Stomach (tissue), 9 donors: ENCODE data around the gene HDHD5. TPM values are rescaled to one million over a fixed set of nuclear protein-coding genes. Genes with fewer than 3 reads are reported as not detected.

Source experiments
- DNase-seq, 2 donors: peaks; one replicate each; pipeline versions ENCODE4 v3.0.0 to v3.0.0-alpha.2; 2013 to 2019
- H3K27ac ChIP-seq, 5 donors: fragments of 200-600 bp in 4 of 5; sonication (generic) in 4 of 5; one replicate each; pipeline ENCODE4 v1.5.1; 2013 to 2019; ENCODE audit warnings: mild to moderate bottlenecking in 1 of 5, moderate library complexity in 1 of 5
- H3K27me3 ChIP-seq, 3 donors: fragments of 200-600 bp; sonication (generic); one replicate each; pipeline ENCODE4 v1.5.1; 2017 to 2019; ENCODE audit warnings: mixed run types in 1 of 3
- H3K36me3 ChIP-seq, 4 donors: fragments of 200-600 bp; sonication (generic); 1 replicate in 3 of 4; 2 replicates in 1 of 4; pipeline ENCODE4 v1.5.1; 2016 to 2019
- H3K4me1 ChIP-seq, 4 donors: fragments of 200-600 bp; sonication (generic); one replicate each; pipeline ENCODE4 v1.5.1; 2016 to 2019
- H3K4me3 ChIP-seq, 4 donors: fragments of 200-600 bp; sonication (generic) in 3 of 4; one replicate each; pipeline ENCODE4 v1.5.1; 2016 to 2019; ENCODE audit warnings: mild to moderate bottlenecking in 1 of 4
- H3K9me3 ChIP-seq, 4 donors: fragments of 200-600 bp; sonication (generic); one replicate each; pipeline ENCODE4 v1.5.1; 2016 to 2019
- CTCF ChIP-seq, 7 experiments: fragments of 450-650 bp in 4 of 7; fragments of 200-600 bp in 3 of 7; sonication (generic) in 3 of 7; IDR thresholded peaks; one replicate each; pipeline ENCODE4 v1.5.1; 2016 to 2019; ENCODE audit warnings: antibody characterized with exemption in 7 of 7, control low read depth in 2 of 7, mild to moderate bottlenecking in 1 of 7
- EP300 ChIP-seq: sonication (generic); formaldehyde crosslinking; IDR thresholded peaks from one replicate; pipeline ENCODE4 v1.6.1; 2017; ENCODE audit warnings: antibody characterized with exemption
- POLR2A ChIP-seq, 4 donors: fragments of 450-650 bp; IDR thresholded peaks; one replicate each; pipeline ENCODE4 v1.6.1; 2016; ENCODE audit warnings: antibody characterized with exemption in 4 of 4, control low read depth in 2 of 4, mild to moderate bottlenecking in 1 of 4, moderate library complexity in 1 of 4
- POLR2AphosphoS5 ChIP-seq, 3 donors: sonication (generic); formaldehyde crosslinking; IDR thresholded peaks; one replicate each; pipeline ENCODE4 v1.6.1; 2016; ENCODE audit warnings: antibody characterized with exemption in 3 of 3
- WGBS, 5 donors: extraction: QIAGEN DNeasy Blood & Tissue Kit in 3 of 5; methylation state at CpG; one replicate each; pipeline versions ENCODE4 v1.1.5 to v1.1.7; 2013 to 2018; 5-methylcytosine and 5-hydroxymethylcytosine counted together
- intact Hi-C: fragments of 100-400 bp; cut with DNase I; formaldehyde crosslinking; loops from one replicate; pipeline ENCODE4 v1.15.1; 2023; ENCODE audit warnings: low total_unique reads
- polyA plus RNA-seq, 3 donors: library from polyadenylated mRNA; stranded (reverse); fragments of 200-250 nt; gene quantifications; one replicate each; pipeline ENCODE4 v1.2.3, GENCODE V29; 2013
- total RNA-seq, 5 donors: library from RNA; depleted of rRNA; stranded (reverse); fragments of >200 nt; gene quantifications; one replicate each; pipeline versions ENCODE4 v1.1.0 to v1.2.3, GENCODE V29; 2014 to 2016
- donor health status: healthy with polysubstance abuse.
- donor health status: Bipolar disorder and iron deficiency.
- donor health status: healthy.

HDHD5 gene
- total and polyA plus RNA-seq, 8 donors = 22.8 to 190 (median 34.0) TPM

GRCh38 chr22:17161991-17162390, 2.9 kb upstream of the HDHD5 start:
- Histone ChIP-seq H3K4me1 (peaks cover 20 to 30% (median 29%) of the 10 kb centered on the region in 4 donors), H3K36me3 (no peaks in the 10 kb centered on the region), H3K27ac (no peak overlapping the region), H3K4me3 (no peak overlapping the region), H3K27me3 (no peaks in the 10 kb centered on the region), H3K9me3 (no peaks in the 10 kb centered on the region)
- no peak for TF ChIP-seq CTCF (IDR thresholded peaks at IDR 0.05)
- TF ChIP-seq POLR2AphosphoS5 (IDR thresholded peaks at IDR 0.05) = no peak
- TF ChIP-seq POLR2A (IDR thresholded peaks at IDR 0.05) = no peak
- TF ChIP-seq EP300 = no peak
- WGBS, 5 donors = 91 to 97% (median 95%) methylated on average over 3 of the region's 3 CpGs
- no peak for DNase-seq
- intact Hi-C loops = no loop called here

GRCh38 chr22:17159504-17159951, 451 bp upstream of the HDHD5 start:
- Histone ChIP-seq H3K27ac (peak overlapping the region; percentile 90 to 98 (median 93)), H3K4me3 (peak overlapping the region; percentile 66 to 89 (median 70)), H3K36me3 (no peaks in the 10 kb centered on the region), H3K9me3 (no peaks in the 10 kb centered on the region), H3K27me3 (no peaks in the 10 kb centered on the region), H3K4me1 (peaks cover 20 to 53% (median 39%) of the 10 kb centered on the region in 4 donors)
- TF ChIP-seq CTCF (IDR thresholded peaks at IDR 0.05) = no peak
- TF ChIP-seq POLR2AphosphoS5 (IDR thresholded peaks at IDR 0.05) = peak in 2 of 3 donors; percentile 8 to 54
- 4 to 9% (median 6%) methylated on average over 28 to 35 of the region's 35 CpGs for WGBS, 5 donors
- DNase-seq = peak; percentile 62 to 83
- intact Hi-C loops = no loop called here

GRCh38 chr22:17158176-17158567, 905 bp downstream of the HDHD5 start:
- 39 to 47% (median 43%) methylated on average over 17 of the region's 17 CpGs for WGBS, 5 donors
- intact Hi-C loops = no loop called here
- Histone ChIP-seq H3K36me3 (no peaks in the 10 kb centered on the region), H3K27ac (peak overlapping the region; percentile 90 to 98 (median 93)), H3K4me1 (peaks cover 20 to 62% (median 41%) of the 10 kb centered on the region in 4 donors), H3K27me3 (no peaks in the 10 kb centered on the region), H3K4me3 (peak overlapping the region; percentile 66 to 89 (median 70)), H3K9me3 (no peaks in the 10 kb centered on the region)
- DNase-seq = no peak
- TF ChIP-seq POLR2AphosphoS5 (IDR thresholded peaks at IDR 0.05) = no peak
- TF ChIP-seq CTCF (IDR thresholded peaks at IDR 0.05) = no peak
- no peak for TF ChIP-seq EP300
- TF ChIP-seq POLR2A (IDR thresholded peaks at IDR 0.05) = no peak

- H3K27me3 ChIP-seq = no peaks in the 10 kb centered on the region
- peak overlapping the region in 3 of 5 donors; percentile 91 to 93 (median 93) for H3K27ac ChIP-seq
- TF ChIP-seq POLR2A (IDR thresholded peaks at IDR 0.05) (no peak), CTCF (IDR thresholded peaks at IDR 0.05) (no peak), EP300 (no peak), POLR2AphosphoS5 (IDR thresholded peaks at IDR 0.05) (no peak)
- H3K4me3 ChIP-seq = peak overlapping the region in 3 of 4 donors; percentile 66 to 89 (median 69)
- DNase-seq = no peak
- H3K4me1 ChIP-seq = peaks cover 20 to 66% (median 43%) of the 10 kb centered on the region in 4 donors
- intact Hi-C loops = no loop called here
- H3K36me3 ChIP-seq = no peaks in the 10 kb centered on the region
- 74 to 88% (median 85%) methylated on average over 3 of the region's 3 CpGs for WGBS, 5 donors
- H3K9me3 ChIP-seq = no peaks in the 10 kb centered on the region
Measured at GRCh38 chr22:17157714-17158113, 1.4 kb downstream of the HDHD5 start.
